GM18870 (cell line): ENCODE measurements around the gene SEC16A.

Source experiments
- ATAC-seq: cut with Tn5 transposase; IDR thresholded peaks from one replicate; pipeline ENCODE4 v1.9.1; 2021; ENCODE audit warnings: moderate library complexity; ENCODE audit not compliant: unreplicated experiment

Gene SEC16A, protein sequence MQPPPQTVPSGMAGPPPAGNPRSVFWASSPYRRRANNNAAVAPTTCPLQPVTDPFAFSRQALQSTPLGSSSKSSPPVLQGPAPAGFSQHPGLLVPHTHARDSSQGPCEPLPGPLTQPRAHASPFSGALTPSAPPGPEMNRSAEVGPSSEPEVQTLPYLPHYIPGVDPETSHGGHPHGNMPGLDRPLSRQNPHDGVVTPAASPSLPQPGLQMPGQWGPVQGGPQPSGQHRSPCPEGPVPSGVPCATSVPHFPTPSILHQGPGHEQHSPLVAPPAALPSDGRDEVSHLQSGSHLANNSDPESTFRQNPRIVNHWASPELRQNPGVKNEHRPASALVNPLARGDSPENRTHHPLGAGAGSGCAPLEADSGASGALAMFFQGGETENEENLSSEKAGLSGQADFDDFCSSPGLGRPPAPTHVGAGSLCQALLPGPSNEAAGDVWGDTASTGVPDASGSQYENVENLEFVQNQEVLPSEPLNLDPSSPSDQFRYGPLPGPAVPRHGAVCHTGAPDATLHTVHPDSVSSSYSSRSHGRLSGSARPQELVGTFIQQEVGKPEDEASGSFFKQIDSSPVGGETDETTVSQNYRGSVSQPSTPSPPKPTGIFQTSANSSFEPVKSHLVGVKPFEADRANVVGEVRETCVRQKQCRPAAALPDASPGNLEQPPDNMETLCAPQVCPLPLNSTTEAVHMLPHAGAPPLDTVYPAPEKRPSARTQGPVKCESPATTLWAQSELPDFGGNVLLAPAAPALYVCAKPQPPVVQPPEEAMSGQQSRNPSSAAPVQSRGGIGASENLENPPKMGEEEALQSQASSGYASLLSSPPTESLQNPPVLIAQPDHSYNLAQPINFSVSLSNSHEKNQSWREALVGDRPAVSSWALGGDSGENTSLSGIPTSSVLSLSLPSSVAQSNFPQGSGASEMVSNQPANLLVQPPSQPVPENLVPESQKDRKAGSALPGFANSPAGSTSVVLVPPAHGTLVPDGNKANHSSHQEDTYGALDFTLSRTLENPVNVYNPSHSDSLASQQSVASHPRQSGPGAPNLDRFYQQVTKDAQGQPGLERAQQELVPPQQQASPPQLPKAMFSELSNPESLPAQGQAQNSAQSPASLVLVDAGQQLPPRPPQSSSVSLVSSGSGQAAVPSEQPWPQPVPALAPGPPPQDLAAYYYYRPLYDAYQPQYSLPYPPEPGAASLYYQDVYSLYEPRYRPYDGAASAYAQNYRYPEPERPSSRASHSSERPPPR (N-terminal part only)

DNA sequence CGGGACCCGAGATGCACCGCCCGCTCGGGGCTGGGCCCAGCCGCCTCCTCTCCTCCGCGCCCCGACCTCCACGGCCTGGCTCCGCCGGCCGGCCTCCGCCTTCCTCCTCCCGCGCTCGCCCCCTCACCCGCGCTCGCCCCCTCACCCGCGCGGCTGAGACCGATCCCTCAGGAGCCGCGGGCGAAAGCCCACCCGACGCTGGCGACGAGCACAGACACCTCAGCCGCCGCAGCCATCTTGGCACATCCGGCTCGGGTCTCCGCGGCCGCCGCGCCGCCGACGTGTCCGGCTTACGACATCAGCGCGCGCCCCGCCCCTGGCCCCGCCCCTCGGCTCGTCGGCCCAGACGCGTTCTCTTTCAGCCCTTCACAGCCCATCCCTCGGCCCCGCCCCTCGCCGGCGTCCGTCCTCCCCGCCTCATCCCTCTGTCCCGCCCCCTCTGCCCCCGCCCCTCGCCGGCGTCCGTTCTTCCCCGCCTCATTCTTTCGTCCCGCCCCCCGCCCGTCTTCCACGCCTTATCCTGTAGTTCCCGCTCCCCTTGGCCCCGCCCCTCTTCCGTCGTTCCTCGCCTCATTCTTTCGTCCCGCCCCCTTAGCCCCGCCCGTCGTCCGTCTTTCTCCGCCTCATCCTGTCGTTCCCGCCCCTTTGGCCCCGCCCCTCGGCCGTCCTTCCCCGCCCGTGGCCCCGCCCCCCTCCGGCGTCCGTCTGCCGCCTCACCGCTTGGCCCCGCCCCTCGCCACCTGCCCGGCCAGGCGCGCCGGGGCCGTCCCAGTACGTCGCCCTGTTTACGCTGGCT lies at the start of gene SEC16A:
SEC16A (minus strand) TSS at position 248 of the 796 bp plus-strand sequence. CDS start 5,425 bp downstream, outside the sequence.
- ATAC-seq: peak; percentile 50

DNA sequence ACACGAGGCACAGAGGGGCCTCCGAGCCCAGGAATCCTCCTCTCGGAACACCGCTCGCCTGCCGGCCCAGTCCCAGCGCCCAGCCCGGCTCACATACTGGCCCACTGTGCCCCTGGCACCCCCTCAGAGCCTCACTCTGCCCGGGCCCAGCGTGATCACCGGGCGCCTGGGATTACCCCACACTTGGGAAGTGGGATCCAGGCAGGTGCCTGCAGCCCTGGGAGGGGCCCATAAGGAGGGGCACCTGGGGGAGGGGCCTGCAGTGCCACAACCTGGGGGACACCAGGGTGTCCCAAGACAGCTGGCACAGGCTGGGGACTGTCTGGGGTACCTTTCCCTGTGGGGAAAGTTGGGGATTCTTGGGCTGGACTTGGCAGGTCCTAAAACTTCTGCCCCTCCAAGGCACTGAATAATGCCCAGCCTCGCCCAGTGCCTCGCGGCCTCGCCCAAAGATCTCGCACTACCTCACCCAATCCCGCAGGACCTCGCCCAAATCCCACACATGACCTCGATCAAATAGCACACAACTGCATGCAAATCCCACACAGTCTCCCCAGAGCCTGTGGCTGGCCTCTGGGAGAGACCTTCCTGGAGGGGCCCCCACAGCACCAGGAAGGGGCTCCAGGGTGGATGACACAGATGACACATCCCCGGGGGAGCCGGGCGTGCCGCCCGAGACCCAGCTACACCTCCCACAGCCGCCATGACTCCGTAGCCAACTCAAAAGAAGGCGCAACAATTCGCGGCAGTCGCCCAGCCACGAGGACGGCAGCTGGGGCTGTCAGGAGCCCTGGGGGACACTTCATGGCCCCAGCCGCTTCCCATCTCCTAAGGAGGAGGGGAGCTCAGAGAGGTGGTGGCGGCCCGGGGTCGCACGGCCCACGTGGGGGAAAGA lies 49.3 kb upstream of the SEC16A start:
- no peak for ATAC-seq

DNA sequence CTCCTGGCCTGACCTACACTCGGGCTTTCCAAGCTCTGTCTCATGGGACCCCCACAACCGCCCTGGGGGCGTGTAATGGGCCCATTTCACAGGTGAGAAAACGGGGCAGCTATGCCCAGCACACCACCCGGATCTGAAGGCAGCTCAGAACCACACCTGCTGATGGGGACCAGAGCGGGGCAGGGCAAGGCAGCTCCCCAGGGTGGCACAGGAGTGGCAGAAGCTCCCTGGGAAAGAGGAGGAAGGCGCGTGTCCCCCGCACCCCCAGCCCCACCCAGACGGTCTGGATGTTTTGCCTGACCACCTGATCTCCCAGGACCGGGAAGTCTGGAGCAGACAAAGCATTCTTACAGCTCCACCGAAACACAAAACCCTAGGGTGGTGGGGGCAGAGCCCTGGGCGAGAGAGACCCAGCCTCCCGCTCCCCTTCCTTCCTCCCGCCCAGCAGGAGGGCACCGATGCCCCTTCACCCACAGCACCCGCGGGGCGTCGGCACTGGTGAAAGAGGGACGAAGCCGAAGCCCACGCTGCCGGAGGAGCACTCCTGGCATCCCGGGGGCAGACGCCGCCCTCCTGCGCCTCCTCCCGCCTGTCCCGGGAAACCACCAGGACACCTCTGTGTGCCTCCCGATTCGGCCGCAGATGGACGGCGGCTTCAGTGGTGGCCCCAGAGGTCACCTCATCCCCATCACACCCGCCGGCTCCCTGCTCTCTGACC lies 48.5 kb upstream of the SEC16A start:
- ATAC-seq: no peak

DNA sequence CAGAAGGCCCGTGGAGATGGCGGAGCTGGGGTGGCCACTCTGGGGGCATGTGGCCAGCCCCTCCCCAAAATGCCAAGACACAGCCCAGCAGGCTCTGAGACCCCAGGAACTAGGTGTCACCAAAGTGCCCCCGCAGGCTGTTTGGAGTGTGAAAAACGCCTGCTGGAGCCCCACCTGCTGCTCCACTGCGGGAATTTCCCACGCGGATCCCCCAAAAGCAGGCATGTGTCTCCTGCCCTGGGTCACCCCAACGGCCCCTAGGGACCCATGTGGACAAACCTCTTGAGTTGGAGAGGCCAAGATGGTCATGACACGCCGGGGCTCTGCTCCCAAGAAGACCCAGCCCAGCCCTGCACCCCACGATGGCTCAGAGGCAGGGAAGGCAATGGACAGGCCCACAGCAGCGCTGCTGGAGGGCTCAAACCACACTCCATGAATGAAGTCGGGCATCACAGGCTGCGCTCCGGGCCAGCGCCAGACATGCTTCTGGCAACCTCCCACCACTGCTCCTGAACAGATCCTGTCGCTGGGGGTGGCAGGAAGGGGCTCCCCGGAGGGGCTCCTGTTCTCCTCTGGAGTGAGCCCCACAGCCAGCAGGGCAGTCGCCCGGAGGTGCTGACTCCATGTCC lies 47.7 kb upstream of the SEC16A start:
- ATAC-seq: no peak

DNA sequence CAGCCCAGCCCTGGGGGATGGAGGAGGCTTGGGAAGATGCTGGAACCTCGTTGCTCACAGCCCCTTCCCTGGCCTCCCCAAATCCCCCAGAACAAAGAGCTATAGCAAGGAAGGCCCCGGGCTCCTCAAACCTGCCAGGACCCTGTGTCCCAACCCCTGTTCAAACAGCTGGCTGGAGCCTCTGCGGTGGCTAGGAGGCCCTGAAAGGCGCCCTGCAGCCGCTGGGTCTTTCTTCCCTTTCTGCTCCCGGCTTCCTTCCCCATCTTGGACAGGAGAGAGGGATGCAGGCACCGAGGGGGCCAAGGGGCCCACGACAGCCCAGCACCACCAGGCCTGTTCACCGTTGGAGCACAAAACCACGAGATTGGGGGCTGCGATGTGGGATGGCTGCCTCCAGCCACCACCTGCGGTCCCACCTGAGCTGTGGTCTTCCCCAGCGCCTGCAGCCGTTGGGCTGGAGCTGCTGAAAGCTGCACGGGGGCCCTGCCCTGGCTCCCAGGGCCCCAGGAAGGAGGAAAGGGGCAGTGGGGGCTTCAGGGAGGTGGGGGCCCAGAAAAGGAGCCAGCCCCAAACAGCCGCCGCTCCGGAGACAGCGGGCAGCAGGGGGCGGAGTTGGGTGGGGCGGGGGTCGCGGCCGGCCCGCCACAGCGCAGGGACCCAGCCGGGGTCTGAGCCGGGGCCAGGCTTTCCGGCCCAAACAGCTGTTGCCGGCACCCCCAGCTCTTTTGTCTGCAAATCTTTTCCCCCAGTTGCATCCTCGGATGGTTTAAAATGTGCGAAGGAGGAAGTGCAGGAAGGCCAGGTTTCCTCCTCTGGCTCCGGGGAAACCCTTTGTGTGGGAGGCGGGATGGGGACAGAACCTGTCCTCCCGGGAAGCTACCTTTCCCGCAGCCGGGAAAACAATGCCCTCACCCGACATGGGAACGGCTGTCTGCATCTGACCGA lies 46.9 kb upstream of the SEC16A start:
- no peak for ATAC-seq

DNA sequence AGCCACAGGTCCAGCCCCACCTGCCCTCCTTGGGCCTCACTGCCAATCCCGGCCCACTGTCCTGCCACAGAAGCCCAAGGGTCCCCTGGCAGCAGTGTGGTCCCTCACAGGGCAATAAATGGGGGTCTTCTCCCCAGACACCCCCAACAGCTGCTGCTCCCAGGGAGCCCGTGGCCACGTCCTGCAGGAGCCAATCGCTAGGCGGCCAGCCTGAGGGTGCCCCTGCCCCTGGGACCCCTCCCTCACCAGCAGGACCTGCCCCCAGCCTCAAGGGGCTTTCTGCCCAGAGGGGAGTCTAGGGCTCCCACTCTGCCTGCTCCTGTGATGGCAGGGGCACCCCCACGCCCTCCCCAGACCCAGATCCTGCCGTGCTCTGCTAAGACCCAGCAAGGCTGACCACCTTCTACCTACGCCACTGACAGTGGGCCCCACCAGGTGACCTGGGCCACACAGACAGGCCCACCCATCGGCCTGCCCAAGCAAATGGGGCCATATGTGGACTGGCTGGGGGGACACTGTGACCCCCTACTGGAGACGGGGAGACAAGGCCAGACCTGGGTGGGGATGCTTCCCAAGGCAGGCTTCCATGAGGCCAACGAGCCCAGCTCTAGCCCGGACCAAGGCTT lies 46.0 kb upstream of the SEC16A start:
- ATAC-seq: no peak

DNA sequence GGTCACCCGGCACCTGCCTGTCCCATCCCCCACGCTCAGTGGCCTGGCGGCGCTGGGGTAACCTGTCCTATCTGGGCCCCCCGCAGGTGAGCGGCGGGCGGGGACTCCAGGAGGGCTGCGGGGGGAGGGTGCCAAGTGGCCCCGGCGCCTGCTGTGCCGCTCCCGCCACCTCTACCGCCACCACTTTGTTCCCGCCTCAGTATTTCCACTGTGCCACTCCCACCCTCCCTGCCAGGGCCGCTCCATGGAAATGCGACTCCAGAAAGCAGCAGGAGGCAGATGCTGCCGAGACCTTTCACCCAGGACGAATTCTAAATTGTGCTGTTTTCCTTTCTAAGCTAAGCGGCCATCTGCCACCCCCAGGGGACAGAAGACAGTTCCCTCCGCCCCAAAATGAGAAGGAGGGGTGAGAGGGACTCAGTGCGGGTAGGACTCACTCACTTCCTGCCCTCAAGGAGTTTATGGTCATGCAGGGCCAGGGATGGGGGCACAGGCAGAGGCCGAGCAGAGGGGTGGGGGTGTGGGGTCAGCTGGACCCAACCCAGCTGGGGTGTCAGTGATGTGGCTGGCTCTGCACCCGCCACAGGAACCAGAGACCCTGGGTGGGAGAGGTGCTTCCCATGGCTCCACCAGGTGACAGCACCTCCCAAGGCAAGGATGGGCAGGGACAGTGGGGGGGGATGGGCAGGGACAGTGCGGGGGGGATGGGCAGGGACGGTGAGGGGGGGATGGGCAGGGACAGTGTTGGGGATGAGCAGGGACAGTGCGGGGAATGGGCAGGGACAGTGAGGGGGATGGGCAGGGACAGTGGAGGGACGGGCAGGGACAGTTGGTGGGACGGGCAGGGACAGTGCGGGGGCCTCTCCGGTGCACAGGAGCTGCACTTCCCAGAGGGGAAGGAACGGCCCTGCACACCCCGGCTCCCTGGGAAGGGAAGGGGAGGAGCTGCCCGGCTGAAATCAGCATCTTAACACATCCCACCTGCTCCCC lies 45.2 kb upstream of the SEC16A start:
- ATAC-seq: no peak

DNA sequence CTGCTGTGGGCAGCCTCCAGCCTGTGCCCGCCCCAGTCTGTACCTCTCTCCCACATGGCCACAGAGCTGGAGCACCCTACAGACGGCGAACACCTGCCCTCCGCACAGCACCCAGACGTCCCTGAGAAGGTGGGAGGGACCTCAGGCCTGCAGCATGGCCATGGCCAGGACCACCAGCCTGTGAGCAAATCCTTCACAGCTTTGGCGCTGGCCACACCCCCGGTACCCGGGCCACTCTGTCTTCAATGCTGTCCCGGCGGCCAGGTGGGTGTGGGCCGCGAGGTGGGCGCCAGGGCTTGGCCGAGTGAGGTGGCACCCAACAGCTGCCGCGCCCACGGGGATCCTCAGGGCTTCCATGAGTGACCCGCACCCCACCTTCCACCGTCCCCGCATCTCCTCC lies 44.3 kb upstream of the SEC16A start:
- ATAC-seq: no peak

DNA sequence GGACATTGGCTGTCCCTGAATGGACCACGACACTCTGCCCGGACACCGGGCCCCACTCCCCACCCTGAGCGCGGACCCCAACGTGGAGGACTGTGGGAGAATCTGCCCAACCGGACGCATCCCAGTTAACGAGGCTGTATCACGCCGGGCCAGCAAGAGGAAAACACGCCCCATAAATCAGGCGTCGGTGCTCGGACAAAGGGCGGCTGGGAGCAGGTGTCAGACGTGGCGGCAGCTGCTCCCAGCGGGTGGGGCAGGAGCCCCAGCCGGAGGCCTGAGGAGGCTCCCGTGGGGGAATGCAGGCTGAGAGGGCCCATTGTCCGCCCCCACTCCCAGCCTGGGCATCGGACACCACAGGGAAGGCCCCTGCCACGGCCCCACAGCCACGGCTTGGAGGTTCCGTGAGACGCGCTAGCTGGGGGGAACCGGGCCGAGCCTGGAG lies 43.8 kb upstream of the SEC16A start:
- ATAC-seq: no peak

DNA sequence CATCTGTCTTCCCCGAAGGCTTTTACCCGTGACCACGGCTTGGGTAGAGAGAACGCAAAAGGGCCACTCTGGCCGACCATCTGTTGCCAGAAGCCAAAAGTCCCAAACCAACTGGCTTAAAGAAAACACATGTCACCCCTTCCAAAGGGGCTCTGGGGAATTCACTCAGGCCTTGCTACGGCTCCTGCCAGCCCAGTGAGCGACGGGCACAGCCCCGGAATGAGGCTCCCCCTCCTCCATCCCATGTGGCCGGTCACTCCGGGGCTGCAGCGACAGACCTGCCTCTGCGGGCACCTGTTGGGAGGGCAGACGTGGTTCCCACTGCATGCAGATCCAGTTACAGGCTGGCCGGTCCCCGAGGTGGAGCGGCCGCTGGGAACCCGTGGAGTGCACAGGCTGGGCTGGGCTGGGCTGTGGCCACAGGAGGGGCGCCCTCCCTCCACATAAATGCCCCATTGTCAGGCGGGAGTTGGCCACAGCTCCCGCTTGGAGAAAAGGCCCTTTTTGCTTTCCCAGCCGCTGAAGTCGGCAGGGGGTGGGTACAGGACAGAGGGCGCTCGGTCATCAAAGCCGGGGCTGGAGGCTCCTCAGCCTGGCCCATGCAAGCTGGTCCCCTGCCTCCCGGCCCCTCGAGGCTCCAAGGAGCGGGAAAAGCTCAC lies 43.1 kb upstream of the SEC16A start:
- no peak for ATAC-seq

DNA sequence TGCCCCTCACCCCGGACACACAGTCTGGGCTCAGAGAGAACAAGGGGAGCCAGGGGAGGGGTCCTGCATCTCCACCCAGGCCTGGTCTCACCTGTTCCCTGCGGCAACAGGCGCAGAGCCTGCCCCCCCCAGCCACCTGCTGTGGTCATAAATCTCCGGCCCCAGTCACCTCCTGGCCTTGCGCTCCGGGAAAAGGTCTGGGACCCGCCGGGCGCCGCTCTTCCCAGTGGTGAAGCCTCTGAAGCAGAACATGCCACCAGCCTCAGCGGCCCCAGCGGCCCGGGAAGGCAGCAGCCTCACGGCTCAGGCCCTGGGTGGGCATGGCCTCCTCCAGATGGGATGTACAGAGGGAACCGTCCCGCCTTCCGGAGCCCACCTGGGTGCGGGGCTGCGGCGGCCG lies 42.4 kb upstream of the SEC16A start:
- ATAC-seq: no peak

DNA sequence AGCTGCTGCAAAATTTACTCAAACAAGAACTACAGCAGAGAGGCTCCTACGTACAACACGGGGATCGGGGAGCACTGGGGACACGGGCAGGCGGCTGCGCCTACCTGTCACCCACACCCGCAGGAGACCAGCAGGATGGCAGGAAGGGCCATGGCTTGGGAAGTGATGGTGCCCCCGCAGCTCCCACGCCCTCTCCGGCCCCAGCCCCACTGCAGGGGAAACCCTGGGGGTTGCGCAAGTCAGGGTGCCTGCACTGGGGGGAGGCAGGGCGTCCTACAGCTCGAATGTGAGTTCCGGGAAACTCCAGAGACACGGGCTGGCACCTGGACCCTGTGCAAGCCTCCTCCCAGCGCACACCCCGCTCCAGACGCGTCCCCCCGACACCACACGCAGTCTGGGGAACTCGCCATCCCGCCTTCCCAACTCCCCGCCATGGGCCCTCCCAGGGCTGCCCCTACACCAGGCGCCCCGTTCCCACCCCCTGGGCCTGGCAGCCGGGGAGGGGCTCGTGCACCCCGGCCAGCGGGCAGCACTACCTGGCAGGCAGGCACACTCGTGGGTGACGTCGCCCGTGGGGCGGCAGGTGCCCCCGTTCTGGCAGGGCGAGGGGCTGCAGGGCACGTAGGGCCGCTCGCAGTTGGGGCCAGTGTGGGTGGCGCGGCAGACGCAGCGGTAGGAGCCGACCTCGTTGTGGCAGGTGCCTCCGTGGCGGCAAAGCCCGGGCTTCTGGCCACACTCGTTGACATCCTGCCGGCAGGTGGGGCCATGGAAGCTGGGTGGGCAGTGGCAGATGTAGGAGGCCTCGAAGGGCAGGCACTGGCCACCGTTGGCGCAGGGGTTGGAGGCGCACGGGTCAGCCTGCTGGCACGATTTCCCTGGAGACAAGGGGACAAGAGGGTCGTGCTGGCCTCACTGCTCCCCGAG lies 39.7 kb upstream of the SEC16A start:
- ATAC-seq: no peak

DNA sequence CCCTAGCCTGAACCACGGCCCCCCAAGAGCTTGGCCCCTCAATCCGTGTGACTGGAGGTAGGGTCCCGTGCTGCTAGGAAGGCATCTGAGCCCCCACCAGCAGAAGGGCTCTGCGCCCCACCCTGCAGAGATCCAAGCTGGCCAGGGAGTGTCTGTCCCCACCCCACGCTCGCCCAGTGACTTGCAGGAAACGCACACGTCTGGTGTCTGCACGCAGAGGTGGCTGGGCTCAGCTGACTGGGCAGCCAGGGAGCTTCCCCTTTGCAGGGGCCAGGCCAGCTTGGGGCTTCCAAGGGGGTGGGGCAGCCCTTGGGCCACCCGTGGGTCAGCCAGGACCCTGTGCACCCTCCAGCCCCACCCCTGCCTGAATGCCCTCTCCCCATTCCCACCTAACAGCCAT lies 38.7 kb upstream of the SEC16A start:
- ATAC-seq: no peak

DNA sequence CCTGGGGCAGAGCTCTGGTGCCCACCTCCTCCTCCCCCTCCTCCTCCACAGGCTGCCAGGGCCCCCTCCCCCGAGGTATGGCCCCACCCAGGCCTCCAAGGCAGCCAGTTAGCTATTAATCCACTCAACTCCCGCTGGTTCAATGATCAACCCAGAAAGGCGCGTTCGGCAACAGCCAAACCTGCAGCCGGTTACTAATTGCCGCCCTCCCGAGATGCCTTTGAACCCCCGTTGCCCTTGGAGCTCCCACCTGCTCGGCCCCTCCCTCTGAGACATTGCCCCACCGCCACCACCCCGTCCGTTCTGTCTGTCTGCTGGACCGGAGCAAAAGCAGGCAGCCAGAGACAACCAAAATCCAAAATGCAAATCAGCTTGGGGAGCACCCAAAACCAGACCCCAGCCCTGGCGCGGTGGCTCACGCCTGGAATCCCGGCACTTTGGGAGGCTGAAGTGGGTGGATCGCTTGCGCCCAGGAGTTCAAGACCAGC lies 37.3 kb upstream of the SEC16A start:
- ATAC-seq: no peak
